ENCODE data around the gene HOXB4.

Gene HOXB4

GRCh38 chr17:48546137-48546923 is 31.8 kb downstream of the HOXB4 start:
- H3K27me3 ChIP-seq (ENCODE audit: low read depth, low read length): no peaks in the 10 kb centered on the region
- no peaks in the 10 kb centered on the region for H4K20me1 ChIP-seq (ENCODE audit: insufficient read depth, low read length)
- no peak for TF ChIP-seq EZH2phosphoT487 (IDR thresholded peaks at IDR 0.05; ENCODE audit: low read depth)
- TF ChIP-seq CTCF (IDR thresholded peaks at IDR 0.05; ENCODE audit: low read depth, low read length): no peak
- H3K4me2 ChIP-seq (ENCODE audit: low read length): no peak overlapping the region
- H3K9ac ChIP-seq (ENCODE audit: low read length): no peak overlapping the region
- H2AFZ ChIP-seq (ENCODE audit: low read depth, low read length): no peak overlapping the region
- H3K4me3 ChIP-seq (ENCODE audit: low read length): no peak overlapping the region
- 0 out of 2 replicates have a peak overlapping the region, but pooled peaks have one; percentile 11 for H3K27ac ChIP-seq (ENCODE audit: low read length)
- peaks cover 46% of the 10 kb centered on the region for H3K79me2 ChIP-seq (ENCODE audit: low read length)
- H3K9me3 ChIP-seq (ENCODE audit: insufficient read depth, low read length): no peaks in the 10 kb centered on the region
- peaks cover 19% of the 10 kb centered on the region for H3K4me1 ChIP-seq (ENCODE audit: low read length)
- peaks cover 20% of the 10 kb centered on the region for H3K36me3 ChIP-seq (replicated peaks; ENCODE audit: low read depth, low read length)

GRCh38 chr17:48545539-48545938 is 32.6 kb downstream of the HOXB4 start:
- Histone ChIP-seq H2AFZ (ENCODE audit: low read depth, low read length) (no peak overlapping the region), H3K27ac (ENCODE audit: low read length) (no peak overlapping the region), H3K9me3 (ENCODE audit: insufficient read depth, low read length) (no peaks in the 10 kb centered on the region), H3K27me3 (ENCODE audit: low read depth, low read length) (no peaks in the 10 kb centered on the region), H3K4me2 (ENCODE audit: low read length) (peak overlapping the region; percentile 69), H3K79me2 (ENCODE audit: low read length) (peaks cover 46% of the 10 kb centered on the region), H3K36me3 (replicated peaks; ENCODE audit: low read depth, low read length) (peaks cover 17% of the 10 kb centered on the region), H3K4me3 (ENCODE audit: low read length) (no peak overlapping the region), H4K20me1 (ENCODE audit: insufficient read depth, low read length) (no peaks in the 10 kb centered on the region), H3K4me1 (ENCODE audit: low read length) (peaks cover 19% of the 10 kb centered on the region), H3K9ac (ENCODE audit: low read length) (no peak overlapping the region)
- TF ChIP-seq EZH2phosphoT487 (IDR thresholded peaks at IDR 0.05; ENCODE audit: low read depth) (no peak), CTCF (IDR thresholded peaks at IDR 0.05; ENCODE audit: low read depth, low read length) (no peak)

- Histone ChIP-seq H3K27me3 (ENCODE audit: low read depth, low read length) (no peaks in the 10 kb centered on the region), H3K4me2 (ENCODE audit: low read length) (peak within 1 kb of the TSS; percentile 69), H3K27ac (ENCODE audit: low read length) (peak within 1 kb of the TSS; percentile 88), H3K4me1 (ENCODE audit: low read length) (peaks cover 19% of the 10 kb centered on the region), H3K9ac (ENCODE audit: low read length) (peak within 1 kb of the TSS; percentile 98), H3K4me3 (ENCODE audit: low read length) (peak within 1 kb of the TSS; percentile 90), H3K79me2 (ENCODE audit: low read length) (peaks cover 45% of the 10 kb centered on the region), H2AFZ (ENCODE audit: low read depth, low read length) (no peak within 1 kb of the TSS), H4K20me1 (ENCODE audit: insufficient read depth, low read length) (no peaks in the 10 kb centered on the region), H3K36me3 (replicated peaks; ENCODE audit: low read depth, low read length) (peaks cover 12% of the 10 kb centered on the region), H3K9me3 (ENCODE audit: insufficient read depth, low read length) (no peaks in the 10 kb centered on the region)
- TF ChIP-seq EZH2phosphoT487 (IDR thresholded peaks at IDR 0.05; ENCODE audit: low read depth) (no peak), CTCF (IDR thresholded peaks at IDR 0.05; ENCODE audit: low read depth, low read length) (no peak)
These were observed 33.2 kb downstream of the HOXB4 start, which contains the start of gene HOXB2 for GRCh38 chr17:48545022-48545375. Gene HOXB2, minus strand, starts transcription at chr17:48545109. Its CDS starts 198 bp downstream, at chr17:48544911.

- peaks cover 42% of the 10 kb centered on the region for H3K79me2 ChIP-seq (ENCODE audit: low read length)
- peaks cover 7% of the 10 kb centered on the region for H3K36me3 ChIP-seq (replicated peaks; ENCODE audit: low read depth, low read length)
- no peak overlapping the region for H2AFZ ChIP-seq (ENCODE audit: low read depth, low read length)
- H3K4me2 ChIP-seq (ENCODE audit: low read length): peak overlapping the region; percentile 69
- no peaks in the 10 kb centered on the region for H4K20me1 ChIP-seq (ENCODE audit: insufficient read depth, low read length)
- H3K27ac ChIP-seq (ENCODE audit: low read length): peak overlapping the region; percentile 88
- peak overlapping the region; percentile 90 for H3K4me3 ChIP-seq (ENCODE audit: low read length)
- H3K27me3 ChIP-seq (ENCODE audit: low read depth, low read length): no peaks in the 10 kb centered on the region
- TF ChIP-seq CTCF (IDR thresholded peaks at IDR 0.05; ENCODE audit: low read depth, low read length) (no peak), EZH2phosphoT487 (IDR thresholded peaks at IDR 0.05; ENCODE audit: low read depth) (no peak)
- H3K4me1 ChIP-seq (ENCODE audit: low read length): peaks cover 19% of the 10 kb centered on the region
- peak overlapping the region; percentile 98 for H3K9ac ChIP-seq (ENCODE audit: low read length)
- no peaks in the 10 kb centered on the region for H3K9me3 ChIP-seq (ENCODE audit: insufficient read depth, low read length)
These were observed 33.7 kb downstream of the HOXB4 start for GRCh38 chr17:48544349-48545021.
